Thymus (tissue), 11 donors: Measurements from ENCODE around the gene ZNF780B. TPM values are rescaled to one million over a fixed set of nuclear protein-coding genes. Genes with fewer than 3 reads are reported as not detected.

Source experiments
- DNase-seq, 9 donors: peaks; one replicate each; pipeline ENCODE4 v3.0.0-alpha.2; 2013; ENCODE audit warnings: low spot score in 9 of 9, low read depth in 6 of 9, missing footprints in 1 of 9
- H3K27ac ChIP-seq, 2 donors: one replicate each; pipeline ENCODE4 v1.5.1; 2013; ENCODE audit warnings: control low read depth in 1 of 2, low read depth in 1 of 2, low read length in 1 of 2, mild to moderate bottlenecking in 1 of 2, moderate library complexity in 1 of 2
- H3K27me3 ChIP-seq, 2 donors: one replicate each; pipeline ENCODE4 v1.5.1; 2013; ENCODE audit warnings: low read length in 1 of 2; ENCODE audit not compliant: control insufficient read depth in 2 of 2, insufficient read depth in 1 of 2
- H3K36me3 ChIP-seq, 2 donors: one replicate each; pipeline ENCODE4 v1.5.1; 2013; ENCODE audit warnings: low read length in 1 of 2, mild to moderate bottlenecking in 1 of 2, moderate library complexity in 1 of 2; ENCODE audit not compliant: control insufficient read depth in 2 of 2, insufficient read depth in 2 of 2
- H3K4me1 ChIP-seq, 2 donors: one replicate each; pipeline ENCODE4 v1.5.1; 2013; ENCODE audit warnings: low read length in 2 of 2; ENCODE audit not compliant: control insufficient read depth in 2 of 2, insufficient read depth in 2 of 2
- H3K4me3 ChIP-seq, 2 donors: one replicate each; pipeline ENCODE4 v1.5.1; 2013; ENCODE audit warnings: low read length in 2 of 2, control low read depth in 1 of 2, mild to moderate bottlenecking in 1 of 2
- H3K9me3 ChIP-seq, 2 donors: one replicate each; pipeline ENCODE4 v1.5.1; 2013; ENCODE audit warnings: low read length in 1 of 2, mild to moderate bottlenecking in 1 of 2; ENCODE audit not compliant: control insufficient read depth in 2 of 2, insufficient read depth in 1 of 2
- WGBS: extraction: QIAGEN DNeasy Blood & Tissue Kit; methylation state at CpG from one replicate; pipeline ENCODE4 v1.1.7; 2013; 5-methylcytosine and 5-hydroxymethylcytosine counted together
- polyA plus RNA-seq: library from polyadenylated mRNA; stranded (reverse); fragments of 200-250 nt; gene quantifications from one replicate; pipeline ENCODE4 v1.2.3, GENCODE V29; 2013
- total RNA-seq: library from RNA; stranded (reverse); fragments of 120-200 nt; gene quantifications from one replicate; pipeline ENCODE4 v1.2.4, GENCODE V29; 2013
- donor health status: healthy.

Gene ZNF780B
- total and polyA plus RNA-seq, 2 donors = 10.7 to 12.4 TPM

- no peaks in the 10 kb centered on the region for H3K27me3 ChIP-seq
- peaks cover 3 to 13% of the 10 kb centered on the region in 2 donors for H3K4me1 ChIP-seq
- H3K27ac ChIP-seq = peak within 1 kb of the TSS; percentile 78 to 93
- peak within 1 kb of the TSS; percentile 83 to 89 for H3K4me3 ChIP-seq
- peak; percentile 83 to 97 (median 91) for DNase-seq
- H3K9me3 ChIP-seq = peaks cover 3 to 8% of the 10 kb centered on the region in 2 donors
- no peaks in the 10 kb centered on the region for H3K36me3 ChIP-seq
- WGBS = 5% methylated on average over 53 of the region's 53 CpGs
Observed at GRCh38 chr19:39996811-39997637, 59.0 kb downstream of the ZNF780B start, which contains the start of gene ZNF546. ZNF546 (plus strand) TSS chr19:39997060; CDS start chr19:39998327, 1,267 bp downstream.

GRCh38 chr19:39996218-39996810 is 59.7 kb downstream of the ZNF780B start:
- H3K27ac ChIP-seq = peak overlapping the region; percentile 78 to 93
- DNase-seq = peak in 3 of 9 donors; percentile 7 to 8 (median 7)
- 11% methylated on average over 19 of the region's 19 CpGs for WGBS
- peaks cover 3 to 13% of the 10 kb centered on the region in 2 donors for H3K4me1 ChIP-seq
- no peaks in the 10 kb centered on the region for H3K27me3 ChIP-seq
- H3K4me3 ChIP-seq = peak overlapping the region; percentile 83 to 89
- H3K9me3 ChIP-seq = peaks cover 3 to 8% of the 10 kb centered on the region in 2 donors
- H3K36me3 ChIP-seq = no peaks in the 10 kb centered on the region

- H3K36me3 ChIP-seq = no peaks in the 10 kb centered on the region
- DNase-seq = no peak
- 93% methylated on average over 1 of the region's 1 CpG for WGBS
- no peak overlapping the region for H3K27ac ChIP-seq
- peak overlapping the region in 1 of 2 donors; percentile 83 for H3K4me3 ChIP-seq
- peaks cover 3 to 8% of the 10 kb centered on the region in 2 donors for H3K9me3 ChIP-seq
- no peaks in the 10 kb centered on the region for H3K27me3 ChIP-seq
- peaks cover 3 to 13% of the 10 kb centered on the region in 2 donors for H3K4me1 ChIP-seq
Observed at GRCh38 chr19:39995794-39996193, 60.2 kb downstream of the ZNF780B start.

GRCh38 chr19:39994361-39994760 is 61.7 kb downstream of the ZNF780B start:
- H3K4me3 ChIP-seq = no peak overlapping the region
- H3K9me3 ChIP-seq = peaks cover 3 to 8% of the 10 kb centered on the region in 2 donors
- no peak overlapping the region for H3K27ac ChIP-seq
- H3K36me3 ChIP-seq = no peaks in the 10 kb centered on the region
- no peaks in the 10 kb centered on the region for H3K27me3 ChIP-seq
- no peak for DNase-seq
- peaks cover 3 to 13% of the 10 kb centered on the region in 2 donors for H3K4me1 ChIP-seq

- Histone ChIP-seq H3K27me3 (no peaks in the 10 kb centered on the region), H3K9me3 (peaks cover 3 to 8% of the 10 kb centered on the region in 2 donors), H3K36me3 (no peaks in the 10 kb centered on the region), H3K27ac (no peak overlapping the region), H3K4me1 (peaks cover 3 to 13% of the 10 kb centered on the region in 2 donors), H3K4me3 (no peak overlapping the region)
- 96% methylated on average over 1 of the region's 1 CpG for WGBS
- no peak for DNase-seq
Observed at GRCh38 chr19:39993605-39994004, 62.4 kb downstream of the ZNF780B start.

GRCh38 chr19:39987596-39987995 is 68.4 kb downstream of the ZNF780B start:
- no peaks in the 10 kb centered on the region for H3K27me3 ChIP-seq
- 97% methylated on average over 1 of the region's 1 CpG for WGBS
- no peaks in the 10 kb centered on the region for H3K4me1 ChIP-seq
- no peak overlapping the region for H3K4me3 ChIP-seq
- H3K27ac ChIP-seq = no peak overlapping the region
- H3K36me3 ChIP-seq = peaks cover 0 to 4% of the 10 kb centered on the region in 2 donors
- H3K9me3 ChIP-seq = peaks cover 0 to 3% of the 10 kb centered on the region in 2 donors
- no peak for DNase-seq

GRCh38 chr19:39987167-39987566 is 68.9 kb downstream of the ZNF780B start:
- H3K36me3 ChIP-seq = peaks cover 0 to 4% of the 10 kb centered on the region in 2 donors
- H3K27me3 ChIP-seq = no peaks in the 10 kb centered on the region
- DNase-seq = no peak
- H3K9me3 ChIP-seq = peaks cover 0 to 3% of the 10 kb centered on the region in 2 donors
- no peak overlapping the region for H3K4me3 ChIP-seq
- H3K4me1 ChIP-seq = no peaks in the 10 kb centered on the region
- H3K27ac ChIP-seq = no peak overlapping the region

- Histone ChIP-seq H3K4me3 (no peak overlapping the region), H3K4me1 (no peaks in the 10 kb centered on the region), H3K27ac (no peak overlapping the region), H3K9me3 (peaks cover 0 to 3% of the 10 kb centered on the region in 2 donors), H3K27me3 (no peaks in the 10 kb centered on the region), H3K36me3 (peaks cover 5 to 7% of the 10 kb centered on the region in 2 donors)
- DNase-seq = no peak
Observed at GRCh38 chr19:39986643-39987042, 69.4 kb downstream of the ZNF780B start.

- H3K27me3 ChIP-seq = no peaks in the 10 kb centered on the region
- no peak for DNase-seq
- WGBS = 86% methylated on average over 5 of the region's 5 CpGs
- no peaks in the 10 kb centered on the region for H3K4me1 ChIP-seq
- peaks cover 29 to 31% of the 10 kb centered on the region in 2 donors for H3K36me3 ChIP-seq
- H3K4me3 ChIP-seq = no peak overlapping the region
- no peak overlapping the region for H3K27ac ChIP-seq
- peaks cover 0 to 3% of the 10 kb centered on the region in 2 donors for H3K9me3 ChIP-seq
Observed at GRCh38 chr19:39983695-39984300, 72.2 kb downstream of the ZNF780B start.
